Endometrium (tissue), 2 donors: ENCODE data around the gene VSIG1.
A peak's percentile ranks its signal among the peaks of the same experiment; 100 is the strongest.

Experiments used
- FAIRE-seq: peaks from 2 replicates; lab custom pipeline; 2012; peaks lifted over from hg19 to GRCh38; lab: Jason Lieb, UNC
- donor health status: control.
- donor health status: control.

The VSIG1 gene

GRCh38 chrX:108064613-108065012, 19.7 kb downstream of the VSIG1 start:
- no peak for FAIRE-seq

- no peak for FAIRE-seq
Observed at GRCh38 chrX:108068121-108068520, 23.3 kb downstream of the VSIG1 start.

GRCh38 chrX:108070891-108071290, 26.0 kb downstream of the VSIG1 start:
- no peak for FAIRE-seq

- FAIRE-seq: no peak
Observed at GRCh38 chrX:108071578-108071977, 26.7 kb downstream of the VSIG1 start.

GRCh38 chrX:108072746-108073145, 27.9 kb downstream of the VSIG1 start:
- no peak for FAIRE-seq

- FAIRE-seq: no peak
Observed at GRCh38 chrX:108081110-108081509, 36.2 kb downstream of the VSIG1 start.

- no peak for FAIRE-seq
Observed at GRCh38 chrX:108087792-108088191, 42.9 kb downstream of the VSIG1 start.

GRCh38 chrX:108088511-108088910, 43.6 kb downstream of the VSIG1 start:
- FAIRE-seq: no peak

- FAIRE-seq: no peak
Observed at GRCh38 chrX:108090491-108091263, 45.8 kb downstream of the VSIG1 start.

GRCh38 chrX:108091264-108091877, 46.5 kb downstream of the VSIG1 start, which contains the start of the genes ATG4A and PSMD10:
Gene ATG4A (plus strand): TSS chrX:108091778. CDS start chrX:108091827, 49 bp downstream.
Gene PSMD10 (minus strand): TSS chrX:108091542. CDS start chrX:108091520, 22 bp downstream.
- peak; percentile 95 for FAIRE-seq

- FAIRE-seq: no peak
Observed at GRCh38 chrX:108091878-108092291, 47.0 kb downstream of the VSIG1 start.

- no peak for FAIRE-seq
Observed at GRCh38 chrX:108097380-108097779, 52.5 kb downstream of the VSIG1 start.

GRCh38 chrX:108105473-108105872, 60.6 kb downstream of the VSIG1 start:
- no peak for FAIRE-seq

- no peak for FAIRE-seq
Observed at GRCh38 chrX:108114541-108114940, 69.7 kb downstream of the VSIG1 start.

- no peak for FAIRE-seq
Observed at GRCh38 chrX:108117988-108118387, 73.1 kb downstream of the VSIG1 start.

- no peak for FAIRE-seq
Observed at GRCh38 chrX:108121291-108121690, 76.4 kb downstream of the VSIG1 start.

- no peak for FAIRE-seq
Observed at GRCh38 chrX:108122748-108123147, 77.9 kb downstream of the VSIG1 start.

- FAIRE-seq: no peak
Observed at GRCh38 chrX:108123591-108124366, 78.9 kb downstream of the VSIG1 start.

- FAIRE-seq: no peak
Observed at GRCh38 chrX:108126661-108127060, 81.8 kb downstream of the VSIG1 start.

GRCh38 chrX:108127152-108127551, 82.3 kb downstream of the VSIG1 start:
- FAIRE-seq: no peak
